Sigmoid colon (tissue), 7 donors: ENCODE results near the gene RGS8. TPM values are rescaled to one million over a fixed set of nuclear protein-coding genes. Genes with fewer than 3 reads are reported as not detected.

ENCODE experiments used
- DNase-seq: peaks from one replicate; pipeline ENCODE4 v3.0.0-alpha.2; 2019
- H3K27ac ChIP-seq, 4 donors: fragments of 200-600 bp; sonication (generic); one replicate each; pipeline ENCODE4 v1.5.1; 2016 to 2019; ENCODE audit warnings: mild to moderate bottlenecking in 1 of 4
- H3K27me3 ChIP-seq, 3 donors: fragments of 200-600 bp; sonication (generic); one replicate each; pipeline ENCODE4 v1.5.1; 2019; ENCODE audit warnings: mild to moderate bottlenecking in 1 of 3
- H3K36me3 ChIP-seq, 4 donors: fragments of 200-600 bp; sonication (generic); one replicate each; pipeline ENCODE4 v1.5.1; 2016 to 2019
- H3K4me1 ChIP-seq, 4 donors: fragments of 200-600 bp; sonication (generic); one replicate each; pipeline ENCODE4 v1.5.1; 2017 to 2019
- H3K4me3 ChIP-seq, 4 donors: fragments of 200-600 bp; sonication (generic); one replicate each; pipeline ENCODE4 v1.5.1; 2017 to 2019; ENCODE audit warnings: mild to moderate bottlenecking in 2 of 4, moderate library complexity in 1 of 4
- H3K9me3 ChIP-seq, 4 donors: fragments of 200-600 bp in 3 of 4; sonication (generic) in 3 of 4; one replicate each; pipeline versions ENCODE4 v1.5.1 to v1.6.1; 2013 to 2019
- EP300 ChIP-seq, 4 donors: sonication (generic); formaldehyde crosslinking; IDR thresholded peaks; one replicate each; pipeline ENCODE4 v1.6.1; 2017; ENCODE audit warnings: antibody characterized with exemption in 4 of 4
- POLR2A ChIP-seq, 2 donors: fragments of 450-650 bp; IDR thresholded peaks; one replicate each; pipeline ENCODE4 v1.6.1; 2016; ENCODE audit warnings: antibody characterized with exemption in 2 of 2, mild to moderate bottlenecking in 2 of 2, moderate library complexity in 2 of 2
- POLR2AphosphoS5 ChIP-seq, 4 donors: sonication (generic); formaldehyde crosslinking; IDR thresholded peaks; one replicate each; pipeline ENCODE4 v1.6.1; 2017; ENCODE audit warnings: antibody characterized with exemption in 4 of 4
- WGBS, 2 donors: extraction: QIAGEN DNeasy Blood & Tissue Kit; methylation state at CpG; one replicate each; pipeline ENCODE4 v1.1.7; 2013; 5-methylcytosine and 5-hydroxymethylcytosine counted together
- intact Hi-C: fragments of 100-400 bp; cut with DNase I; formaldehyde crosslinking; loops from one replicate; pipeline ENCODE4 v1.15.1; 2023
- polyA plus RNA-seq, 3 donors: library from polyadenylated mRNA; stranded (reverse); fragments of 200-250 nt; gene quantifications; one replicate each; pipeline ENCODE4 v1.2.3, GENCODE V29; 2013
- total RNA-seq, 4 donors: library from RNA; depleted of rRNA; stranded (reverse); fragments of >200 nt; gene quantifications; one replicate each; pipeline ENCODE4 v1.1.0, GENCODE V29; 2016
- TF ChIP-seq, protein P1 (sequence below), 4 experiments: fragments of 450-650 bp in 3 of 4; fragments of 200-600 bp in 1 of 4; IDR thresholded peaks; one replicate each; pipeline ENCODE4 v1.5.1; 2016 to 2019; ENCODE audit warnings: antibody characterized with exemption in 4 of 4, mild to moderate bottlenecking in 3 of 4, moderate library complexity in 2 of 4
- donor health status: healthy with polysubstance abuse.
- donor health status: Bipolar disorder and iron deficiency.
- donor health status: healthy.

Gene RGS8
- total and polyA plus RNA-seq, 7 donors: under 0.01 to 0.54 (median 0.04) TPM; not detected in 4

DNA sequence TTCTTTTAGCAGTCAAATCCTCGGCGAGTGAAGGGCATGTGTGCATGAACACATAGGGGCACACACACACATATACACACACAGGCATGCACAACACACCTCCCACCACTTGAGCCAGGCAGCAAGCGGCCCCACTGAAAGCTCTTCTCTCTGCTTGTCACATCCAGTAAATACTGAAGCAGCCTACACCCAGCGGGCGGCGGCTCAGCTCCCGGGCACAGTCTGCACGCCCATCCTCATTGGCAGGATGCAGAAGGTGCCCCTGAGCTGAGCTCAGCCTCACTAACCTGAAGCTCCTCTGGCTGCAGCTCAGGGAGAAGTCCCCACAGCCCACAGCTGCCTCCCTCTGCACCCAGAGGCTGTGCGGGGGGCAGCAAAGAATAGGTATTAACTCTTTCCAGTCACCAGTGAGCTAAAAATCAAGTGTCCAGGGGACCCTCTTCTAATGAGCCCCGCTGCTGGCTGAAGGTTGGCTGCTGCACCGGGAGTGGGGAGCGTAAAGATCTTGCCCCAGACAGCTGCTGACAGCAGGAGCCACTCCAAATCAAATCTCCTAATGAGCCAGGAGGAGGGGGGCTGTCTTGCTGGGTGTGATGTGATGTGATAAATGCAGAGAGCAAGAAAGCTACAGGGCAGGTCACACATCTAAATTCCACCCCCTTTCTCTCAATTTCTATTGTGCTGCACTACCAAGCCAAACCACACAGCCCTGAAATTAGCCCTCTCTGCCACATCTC lies 12.5 kb downstream of the RGS8 start:
- WGBS, 2 donors: 29 to 52% methylated on average over 12 of the region's 12 CpGs
- Histone ChIP-seq H3K4me1 (peaks cover 0 to 29% (median 19%) of the 10 kb centered on the region in 4 donors), H3K9me3 (no peaks in the 10 kb centered on the region), H3K27ac (no peak overlapping the region), H3K27me3 (no peaks in the 10 kb centered on the region), H3K4me3 (no peak overlapping the region), H3K36me3 (no peaks in the 10 kb centered on the region)
- DNase-seq: no peak
- intact Hi-C loops: no loop called here
- TF ChIP-seq EP300 (IDR thresholded peaks at IDR 0.05): no peak
- TF ChIP-seq POLR2A (IDR thresholded peaks at IDR 0.05): no peak

DNA sequence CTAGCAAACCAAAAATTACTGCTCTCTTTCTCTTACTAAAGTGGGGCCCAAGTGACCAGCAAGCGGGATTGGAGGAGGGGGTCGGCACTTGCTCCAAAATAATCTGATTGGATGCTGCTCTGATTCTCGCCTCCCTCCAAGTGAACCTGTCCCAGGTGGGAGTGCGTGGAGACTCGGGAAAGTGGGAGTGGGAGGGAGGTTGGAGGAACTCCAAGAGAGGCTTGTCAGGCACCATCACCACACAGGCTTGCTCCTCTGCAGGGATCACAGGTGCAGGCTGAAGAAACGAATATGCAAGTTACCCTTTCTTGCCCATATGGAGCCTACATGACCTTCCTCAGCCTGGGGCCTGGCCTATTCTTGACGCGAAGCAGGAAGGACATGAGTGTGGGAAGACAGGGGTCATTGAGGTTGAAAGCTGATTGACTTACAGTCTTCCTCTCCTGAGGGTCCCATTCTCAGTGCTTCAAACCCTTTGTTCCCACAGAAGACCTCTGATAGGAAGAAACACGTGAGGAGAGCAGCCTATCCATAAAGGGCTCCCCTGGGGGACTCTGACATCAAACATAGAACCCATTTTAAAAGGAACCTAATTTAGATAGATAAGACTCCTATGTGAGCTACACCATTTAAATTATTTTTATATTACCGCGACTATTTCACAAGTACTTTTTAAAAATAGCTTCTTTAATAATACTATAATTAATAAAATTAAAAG lies 14.2 kb downstream of the RGS8 start:
- intact Hi-C loops: no loop called here
- Histone ChIP-seq H3K27ac (no peak overlapping the region), H3K27me3 (no peaks in the 10 kb centered on the region), H3K4me3 (no peak overlapping the region), H3K36me3 (no peaks in the 10 kb centered on the region), H3K9me3 (no peaks in the 10 kb centered on the region), H3K4me1 (peaks cover 0 to 16% (median 14%) of the 10 kb centered on the region in 4 donors)
- no peak for DNase-seq
- 89 to 92% methylated on average over 11 of the region's 11 CpGs for WGBS, 2 donors
- TF ChIP-seq POLR2AphosphoS5 (IDR thresholded peaks at IDR 0.05) (no peak), EP300 (IDR thresholded peaks at IDR 0.05) (no peak), POLR2A (IDR thresholded peaks at IDR 0.05) (no peak)
- TF ChIP-seq, protein P1, sequence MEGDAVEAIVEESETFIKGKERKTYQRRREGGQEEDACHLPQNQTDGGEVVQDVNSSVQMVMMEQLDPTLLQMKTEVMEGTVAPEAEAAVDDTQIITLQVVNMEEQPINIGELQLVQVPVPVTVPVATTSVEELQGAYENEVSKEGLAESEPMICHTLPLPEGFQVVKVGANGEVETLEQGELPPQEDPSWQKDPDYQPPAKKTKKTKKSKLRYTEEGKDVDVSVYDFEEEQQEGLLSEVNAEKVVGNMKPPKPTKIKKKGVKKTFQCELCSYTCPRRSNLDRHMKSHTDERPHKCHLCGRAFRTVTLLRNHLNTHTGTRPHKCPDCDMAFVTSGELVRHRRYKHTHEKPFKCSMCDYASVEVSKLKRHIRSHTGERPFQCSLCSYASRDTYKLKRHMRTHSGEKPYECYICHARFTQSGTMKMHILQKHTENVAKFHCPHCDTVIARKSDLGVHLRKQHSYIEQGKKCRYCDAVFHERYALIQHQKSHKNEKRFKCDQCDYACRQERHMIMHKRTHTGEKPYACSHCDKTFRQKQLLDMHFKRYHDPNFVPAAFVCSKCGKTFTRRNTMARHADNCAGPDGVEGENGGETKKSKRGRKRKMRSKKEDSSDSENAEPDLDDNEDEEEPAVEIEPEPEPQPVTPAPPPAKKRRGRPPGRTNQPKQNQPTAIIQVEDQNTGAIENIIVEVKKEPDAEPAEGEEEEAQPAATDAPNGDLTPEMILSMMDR (IDR thresholded peaks at IDR 0.05): no peak

- H3K36me3 ChIP-seq: no peaks in the 10 kb centered on the region
- H3K27ac ChIP-seq: no peak overlapping the region
- TF ChIP-seq POLR2AphosphoS5 (IDR thresholded peaks at IDR 0.05) (no peak), POLR2A (IDR thresholded peaks at IDR 0.05) (no peak), EP300 (IDR thresholded peaks at IDR 0.05) (no peak)
- TF ChIP-seq, protein P1 (IDR thresholded peaks at IDR 0.05): no peak
- WGBS, 2 donors: 92 to 95% methylated on average over 4 of the region's 4 CpGs
- no peak overlapping the region for H3K4me3 ChIP-seq
- DNase-seq: no peak
- H3K9me3 ChIP-seq: no peaks in the 10 kb centered on the region
- H3K27me3 ChIP-seq: no peaks in the 10 kb centered on the region
- intact Hi-C loops: no loop called here
- H3K4me1 ChIP-seq: peaks cover 0 to 9% (median 5%) of the 10 kb centered on the region in 4 donors
These were observed 15.1 kb downstream of the RGS8 start for GRCh38 chr1:182669266-182669665.

- no peak for TF ChIP-seq EP300 (IDR thresholded peaks at IDR 0.05)
- no peak for TF ChIP-seq POLR2AphosphoS5 (IDR thresholded peaks at IDR 0.05)
- TF ChIP-seq, protein P1 (IDR thresholded peaks at IDR 0.05): no peak
- TF ChIP-seq POLR2A (IDR thresholded peaks at IDR 0.05): no peak
- no peaks in the 10 kb centered on the region for H3K9me3 ChIP-seq
- WGBS, 2 donors: 96 to 97% methylated on average over 11 of the region's 11 CpGs
- no peaks in the 10 kb centered on the region for H3K27me3 ChIP-seq
- H3K27ac ChIP-seq: no peak overlapping the region
- peaks cover 0 to 2% (median 0%) of the 10 kb centered on the region in 4 donors for H3K4me1 ChIP-seq
- H3K4me3 ChIP-seq: no peak overlapping the region
- DNase-seq: no peak
- H3K36me3 ChIP-seq: no peaks in the 10 kb centered on the region
- intact Hi-C loops: no loop called here
These were observed 15.8 kb downstream of the RGS8 start for GRCh38 chr1:182668521-182669054.

- no peak for DNase-seq
- 67 to 85% methylated on average over 7 of the region's 7 CpGs for WGBS, 2 donors
- H3K36me3 ChIP-seq: no peaks in the 10 kb centered on the region
- TF ChIP-seq, protein P1 (IDR thresholded peaks at IDR 0.05): no peak
- TF ChIP-seq POLR2A (IDR thresholded peaks at IDR 0.05): no peak
- no peak for TF ChIP-seq EP300 (IDR thresholded peaks at IDR 0.05)
- TF ChIP-seq POLR2AphosphoS5 (IDR thresholded peaks at IDR 0.05): no peak
- intact Hi-C loops: no loop called here
- no peaks in the 10 kb centered on the region for H3K27me3 ChIP-seq
- H3K4me1 ChIP-seq: no peaks in the 10 kb centered on the region
- H3K4me3 ChIP-seq: no peak overlapping the region
- no peaks in the 10 kb centered on the region for H3K9me3 ChIP-seq
- no peak overlapping the region for H3K27ac ChIP-seq
These were observed 16.4 kb downstream of the RGS8 start for GRCh38 chr1:182667848-182668505.
